ENCODE measurements around the gene SIRPB1.
"Not testable (repeated sequence)": the region's sequence is repeated elsewhere in the genome, so short reads cannot be mapped to it uniquely, and the experiment has no call there.

SIRPB1 gene

GRCh38 chr20:1637226-1637625 lies 17.4 kb upstream of the SIRPB1 start:
- DNase-seq (ENCODE audit: low read depth in 1 of 2, low spot score in 1 of 2) = no peak

- no peak for DNase-seq (ENCODE audit: low read depth in 1 of 2, low spot score in 1 of 2)
These were observed 16.8 kb upstream of the SIRPB1 start for GRCh38 chr20:1636621-1637020.

- DNase-seq (ENCODE audit: low read depth in 1 of 2, low spot score in 1 of 2) = no peak
These were observed 15.6 kb upstream of the SIRPB1 start for GRCh38 chr20:1635291-1635979.

GRCh38 chr20:1633535-1633934 lies 13.7 kb upstream of the SIRPB1 start:
- DNase-seq (ENCODE audit: low read depth in 1 of 2, low spot score in 1 of 2) = no peak

- peak in 1 of 2 donors; percentile 42 for DNase-seq (ENCODE audit: low read depth in 1 of 2, low spot score in 1 of 2)
These were observed 12.4 kb upstream of the SIRPB1 start for GRCh38 chr20:1632178-1632577.

GRCh38 chr20:1631309-1632151 lies 11.7 kb upstream of the SIRPB1 start:
- DNase-seq (ENCODE audit: low read depth in 1 of 2, low spot score in 1 of 2) = no peak

GRCh38 chr20:1630186-1630585 lies 10.4 kb upstream of the SIRPB1 start:
- no peak for DNase-seq (ENCODE audit: low read depth in 1 of 2, low spot score in 1 of 2)

- no peak for DNase-seq (ENCODE audit: low read depth in 1 of 2, low spot score in 1 of 2)
These were observed 9.5 kb upstream of the SIRPB1 start for GRCh38 chr20:1629321-1629720.

GRCh38 chr20:1628621-1629020 lies 8.8 kb upstream of the SIRPB1 start:
- no peak for DNase-seq (ENCODE audit: low read depth in 1 of 2, low spot score in 1 of 2)

GRCh38 chr20:1627200-1627550 lies 7.4 kb upstream of the SIRPB1 start:
- DNase-seq (ENCODE audit: low read depth in 1 of 2, low spot score in 1 of 2) = no peak

- DNase-seq (ENCODE audit: low read depth in 1 of 2, low spot score in 1 of 2) = no peak
These were observed 6.9 kb upstream of the SIRPB1 start for GRCh38 chr20:1626528-1627199.

GRCh38 chr20:1625083-1625690 lies 5.4 kb upstream of the SIRPB1 start:
- no peak for DNase-seq (ENCODE audit: low read depth in 1 of 2, low spot score in 1 of 2)

- DNase-seq (ENCODE audit: low read depth in 1 of 2, low spot score in 1 of 2) = no peak
These were observed 3.8 kb upstream of the SIRPB1 start for GRCh38 chr20:1623501-1624205.

- DNase-seq (ENCODE audit: low read depth in 1 of 2, low spot score in 1 of 2) = no peak
These were observed 2.6 kb upstream of the SIRPB1 start for GRCh38 chr20:1622450-1622849.

- no peak for DNase-seq (ENCODE audit: low read depth in 1 of 2, low spot score in 1 of 2)
These were observed 1.5 kb upstream of the SIRPB1 start for GRCh38 chr20:1621316-1621715.

GRCh38 chr20:1618954-1619540 lies 762 bp downstream of the SIRPB1 start:
- DNase-seq (ENCODE audit: low read depth in 1 of 2, low spot score in 1 of 2) = no peak

GRCh38 chr20:1618479-1618878 lies 1.3 kb downstream of the SIRPB1 start:
- DNase-seq (ENCODE audit: low read depth in 1 of 2, low spot score in 1 of 2) = no peak

GRCh38 chr20:1616858-1617434 lies 2.9 kb downstream of the SIRPB1 start:
- no peak for DNase-seq (ENCODE audit: low read depth in 1 of 2, low spot score in 1 of 2)

- not testable (repeated sequence) for DNase-seq (ENCODE audit: low read depth in 1 of 2, low spot score in 1 of 2)
These were observed 9.4 kb downstream of the SIRPB1 start for GRCh38 chr20:1610404-1610803.

GRCh38 chr20:1608678-1609347 lies 11.0 kb downstream of the SIRPB1 start:
- not testable (repeated sequence) for DNase-seq (ENCODE audit: low read depth in 1 of 2, low spot score in 1 of 2)

Measured in activated CD4-positive, alpha-beta T cell treated with anti-CD3 and anti-CD28 coated beads, Interleukin-2, amount 50 U/mL, for 24 hours (primary cell).